ENCODE data around the gene TARDBP. TPM values are rescaled to one million over a fixed set of nuclear protein-coding genes. Genes with fewer than 3 reads are reported as not detected.
A peak's percentile ranks its signal among the peaks of the same experiment; 100 is the strongest.

The TARDBP gene
- total RNA-seq, 1 experiment from 2014 or later: 207 TPM

DNA sequence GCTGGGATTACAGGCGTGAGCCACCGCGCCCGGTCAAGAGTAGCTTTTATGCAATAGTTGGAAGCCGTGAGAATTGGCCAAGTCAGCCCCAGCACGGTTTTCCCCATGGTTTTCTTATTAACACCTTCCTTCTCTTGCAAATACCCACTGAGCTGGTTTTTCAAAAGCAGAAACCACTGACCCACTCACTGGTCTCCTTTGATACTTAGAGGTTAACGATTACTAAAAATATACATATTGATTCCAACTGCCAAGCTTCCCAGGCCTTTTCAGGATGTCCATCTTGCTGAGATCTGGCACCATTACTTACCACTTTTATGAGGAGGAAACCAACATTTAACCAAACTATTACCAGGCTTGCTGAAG lies 25.9 kb upstream of the TARDBP start:
- H3K79me1 ChIP-seq (ENCODE audit: insufficient read depth, low read depth, low read length, poor library complexity, severe bottlenecking): no peaks in the 10 kb centered on the region
- no peaks in the 10 kb centered on the region for H3K9me3 Mint-ChIP-seq
- H3K27ac Mint-ChIP-seq: peak overlapping the region in 1 of 3 experiments; percentile 11; a peak in 1 of 7 replicates

More for the DNA sequence above, 25.9 kb upstream of the TARDBP start:
- Histone ChIP-seq H4K91ac (ENCODE audit: insufficient read length, low read depth, low read length) (no peak overlapping the region), H2BK20ac (ENCODE audit: low read depth, low read length, poor library complexity, severe bottlenecking) (no peak overlapping the region), H3K23me2 (ENCODE audit: insufficient read length, low read depth, low read length, poor library complexity, severe bottlenecking) (no peaks in the 10 kb centered on the region), H2AFZ (ENCODE audit: low read length) (no peak overlapping the region), H4K8ac (replicated peaks; ENCODE audit: insufficient read length, low read depth, low read length) (no peak overlapping the region), H2BK120ac (ENCODE audit: low read depth, low read length, poor library complexity, severe bottlenecking) (no peak overlapping the region), H3K4ac (ENCODE audit: low read depth, low read length) (no peak overlapping the region), H3K79me2 (ENCODE audit: insufficient read depth, low read length) (no peaks in the 10 kb centered on the region), H3K23ac (ENCODE audit: insufficient read length, low read depth, low read length) (no peak overlapping the region), H3K9ac (ENCODE audit: extremely low read depth, insufficient read length, low read length) (no peak overlapping the region), H3K4me1 (ENCODE audit: insufficient read depth, low read length) (no peaks in the 10 kb centered on the region; the same call in 1 of the 2 replicates), H3T11ph (ENCODE audit: low read length) (no peak overlapping the region), H3K18ac (ENCODE audit: insufficient read length, low read depth, low read length) (no peak overlapping the region), H3K27me3 (ENCODE audit: insufficient read depth, low read length) (no peaks in the 10 kb centered on the region), H2BK15ac (ENCODE audit: low read depth, low read length) (no peak overlapping the region), H3K14ac (ENCODE audit: insufficient read depth, low read length) (no peak overlapping the region), H2BK12ac (ENCODE audit: insufficient read length, low read depth, low read length) (no peak overlapping the region), H3K4me2 (ENCODE audit: insufficient read depth, insufficient read length, low read length) (no peak overlapping the region), H3K9me3 (ENCODE audit: control insufficient read depth, low read depth, low read length) (no peaks in the 10 kb centered on the region), H2AK5ac (ENCODE audit: insufficient read length, low read length) (no peak overlapping the region), H2BK5ac (ENCODE audit: insufficient read length, low read length) (no peak overlapping the region), H4K5ac (ENCODE audit: insufficient read length, low read depth, low read length) (no peak overlapping the region), H3K27ac (ENCODE audit: insufficient read length, low read depth, low read length) (no peak overlapping the region), H4K20me1 (ENCODE audit: control insufficient read depth, insufficient read depth, insufficient read length) (no peaks in the 10 kb centered on the region), H3K56ac (ENCODE audit: insufficient read length, low read depth, low read length) (no peak overlapping the region)
- no CpG with 5 or more reads among the region's 7 CpGs for WGBS (ENCODE audit: extremely low coverage, insufficient read length, low lambda C conversion rate)
- Mint-ChIP-seq H3K27me3 (ENCODE audit: low read depth) (peaks cover 4% of the 10 kb centered on the region), H3K36me3 (ENCODE audit: insufficient read depth in 1 of 3, low read depth in 3 of 3) (no peaks in the 10 kb centered on the region; a peak in 1 of 7 replicates), H3K4me1 (peaks cover 22 to 30% of the 10 kb centered on the region in 2 experiments), H3K4me3 (no peak overlapping the region)
- no peak for DNase-seq
- TF ChIP-seq, protein P1, sequence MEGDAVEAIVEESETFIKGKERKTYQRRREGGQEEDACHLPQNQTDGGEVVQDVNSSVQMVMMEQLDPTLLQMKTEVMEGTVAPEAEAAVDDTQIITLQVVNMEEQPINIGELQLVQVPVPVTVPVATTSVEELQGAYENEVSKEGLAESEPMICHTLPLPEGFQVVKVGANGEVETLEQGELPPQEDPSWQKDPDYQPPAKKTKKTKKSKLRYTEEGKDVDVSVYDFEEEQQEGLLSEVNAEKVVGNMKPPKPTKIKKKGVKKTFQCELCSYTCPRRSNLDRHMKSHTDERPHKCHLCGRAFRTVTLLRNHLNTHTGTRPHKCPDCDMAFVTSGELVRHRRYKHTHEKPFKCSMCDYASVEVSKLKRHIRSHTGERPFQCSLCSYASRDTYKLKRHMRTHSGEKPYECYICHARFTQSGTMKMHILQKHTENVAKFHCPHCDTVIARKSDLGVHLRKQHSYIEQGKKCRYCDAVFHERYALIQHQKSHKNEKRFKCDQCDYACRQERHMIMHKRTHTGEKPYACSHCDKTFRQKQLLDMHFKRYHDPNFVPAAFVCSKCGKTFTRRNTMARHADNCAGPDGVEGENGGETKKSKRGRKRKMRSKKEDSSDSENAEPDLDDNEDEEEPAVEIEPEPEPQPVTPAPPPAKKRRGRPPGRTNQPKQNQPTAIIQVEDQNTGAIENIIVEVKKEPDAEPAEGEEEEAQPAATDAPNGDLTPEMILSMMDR (conservative IDR thresholded peaks at IDR 0.05): no peak

Data from H9 (cell line).